CMK (cell line): Measurements from ENCODE around the gene C4BPB.
"Not testable (repeated sequence)": the region's sequence is repeated elsewhere in the genome, so short reads cannot be mapped to it uniquely, and the experiment has no call there.

Experiments used
- DNase-seq: peaks from one replicate; pipeline ENCODE4 v3.0.0-alpha.2; 2010; ENCODE audit warnings: low read depth

C4BPB gene, protein sequence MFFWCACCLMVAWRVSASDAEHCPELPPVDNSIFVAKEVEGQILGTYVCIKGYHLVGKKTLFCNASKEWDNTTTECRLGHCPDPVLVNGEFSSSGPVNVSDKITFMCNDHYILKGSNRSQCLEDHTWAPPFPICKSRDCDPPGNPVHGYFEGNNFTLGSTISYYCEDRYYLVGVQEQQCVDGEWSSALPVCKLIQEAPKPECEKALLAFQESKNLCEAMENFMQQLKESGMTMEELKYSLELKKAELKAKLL

DNA sequence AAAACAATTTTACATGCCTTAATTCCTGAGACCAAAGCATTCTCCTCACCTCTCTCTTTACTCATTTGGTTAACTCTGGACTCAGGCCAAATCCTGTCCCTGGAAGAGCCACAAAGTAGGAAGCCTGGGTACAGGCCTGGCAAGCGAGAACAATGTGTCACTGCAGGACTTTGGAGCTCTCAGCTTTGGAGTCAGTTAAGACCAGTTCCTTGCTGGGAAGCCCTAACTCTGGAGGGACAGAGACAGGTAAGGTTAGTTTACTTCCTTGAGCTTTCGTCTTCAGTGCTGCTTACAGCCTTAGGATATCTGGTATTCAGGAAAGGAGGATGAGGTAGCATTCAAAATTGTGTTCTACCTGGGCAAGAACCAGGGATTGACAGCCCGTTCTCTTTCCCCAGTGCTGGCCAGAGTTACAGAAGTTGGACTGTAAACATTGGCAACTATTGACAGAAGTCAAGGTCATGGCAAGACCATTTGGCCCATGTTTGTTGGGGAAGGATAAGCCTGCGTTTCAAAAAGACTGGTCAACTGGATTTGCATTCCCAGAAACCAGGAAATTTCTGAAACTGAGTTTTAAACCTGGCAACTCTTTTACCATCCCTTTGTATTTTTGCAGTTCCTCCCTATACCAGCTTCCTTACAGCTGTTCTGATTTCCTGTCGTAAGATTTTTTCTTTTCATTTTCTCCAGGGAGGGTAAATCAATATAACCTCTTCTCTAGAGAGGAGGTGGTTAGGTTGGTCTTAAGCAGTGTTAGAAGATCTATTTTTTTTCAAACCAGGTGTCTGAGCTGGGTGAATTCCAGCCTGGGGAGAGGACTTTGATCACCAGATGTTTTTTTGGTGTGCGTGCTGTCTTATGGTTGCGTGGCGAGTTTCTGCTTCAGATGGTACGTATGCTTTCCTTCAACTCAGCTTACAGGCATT is at the start of gene C4BPB:
Gene C4BPB (plus strand): TSS at position 160 of the 926 bp plus-strand sequence. CDS start 672 bp downstream, at position 832.
- no peak for DNase-seq

- no peak for DNase-seq
Measured at GRCh38 chr1:207039380-207040180, 49.1 kb upstream of the C4BPB start.

DNA sequence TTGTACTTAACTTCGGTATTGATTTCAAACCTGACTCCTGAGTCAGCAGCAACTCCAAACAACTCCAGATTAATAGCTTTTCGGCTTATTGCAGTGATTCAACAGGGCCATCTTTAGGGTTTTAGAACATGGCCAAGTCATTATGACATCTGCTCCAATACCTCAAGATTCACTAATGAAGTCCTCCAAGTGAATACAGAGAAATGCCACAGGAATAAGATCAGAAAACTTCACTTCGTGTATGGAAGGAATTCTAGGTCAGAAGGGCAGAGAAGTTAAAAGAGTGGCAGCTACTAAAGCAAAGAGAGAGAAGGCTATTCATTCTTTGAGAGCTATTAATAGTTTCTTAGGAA is 48.5 kb upstream of the C4BPB start:
- DNase-seq: no peak

GRCh38 chr1:207041397-207041796 is 47.3 kb upstream of the C4BPB start:
- not testable (repeated sequence) for DNase-seq

DNA sequence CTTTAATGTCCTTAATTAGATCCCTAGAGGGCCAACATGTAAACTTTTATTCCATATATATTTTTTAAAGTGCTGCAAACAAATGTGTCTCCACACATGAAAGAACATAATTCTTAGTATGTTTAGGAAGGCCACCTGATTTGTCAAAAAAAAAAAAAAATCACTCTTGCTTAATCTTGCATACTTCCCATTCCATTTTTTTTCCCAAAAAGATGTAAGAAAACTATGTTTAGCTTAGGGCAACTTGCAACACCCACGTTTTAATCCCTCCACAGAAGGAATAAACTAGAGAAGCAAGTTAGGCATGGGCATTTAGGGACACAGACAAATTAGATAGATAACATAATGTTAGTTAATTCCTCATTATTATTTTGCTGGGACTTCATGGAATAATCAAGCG is 43.2 kb upstream of the C4BPB start:
- DNase-seq: no peak

DNA sequence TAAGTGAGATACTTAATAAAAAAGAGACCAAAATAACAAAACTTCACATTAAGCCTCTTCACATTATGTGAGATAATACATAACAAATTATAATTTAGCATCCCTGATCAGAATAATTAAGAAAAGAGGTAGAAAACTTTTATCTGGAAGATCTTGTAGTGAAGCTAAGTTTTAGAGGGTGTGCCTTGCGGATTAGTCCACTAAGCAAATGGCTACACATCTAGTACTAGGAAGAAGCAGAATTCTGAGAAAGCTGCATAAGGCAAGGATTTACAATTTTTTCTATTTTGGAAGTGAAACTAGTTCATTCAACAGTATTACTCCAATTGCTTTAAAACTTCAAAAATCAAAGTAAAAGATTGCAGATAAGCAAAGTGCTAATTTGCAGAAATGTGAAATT is 41.2 kb upstream of the C4BPB start:
- no peak for DNase-seq

DNA sequence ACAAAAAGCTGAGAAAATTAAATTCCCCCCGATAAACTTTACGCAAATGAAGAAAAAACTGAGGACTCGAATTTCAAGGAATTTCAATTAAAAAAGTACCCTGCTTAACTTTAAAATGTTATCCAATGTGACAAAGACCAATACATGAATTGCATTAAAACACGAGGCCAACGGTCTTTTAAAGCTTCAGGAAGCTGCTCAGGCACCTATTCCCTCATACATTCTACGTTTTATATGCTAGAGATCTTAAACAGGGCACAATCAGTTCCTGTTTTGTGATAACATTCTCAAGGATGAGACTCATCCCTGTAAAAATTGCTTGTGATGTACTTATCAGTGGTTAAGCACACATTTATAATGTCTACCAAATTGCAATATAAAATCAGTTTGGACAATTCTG is 40.6 kb upstream of the C4BPB start:
- DNase-seq: no peak

- DNase-seq: no peak
Measured at GRCh38 chr1:207049054-207049453, 39.6 kb upstream of the C4BPB start.

- no peak for DNase-seq
Measured at GRCh38 chr1:207049514-207049913, 39.1 kb upstream of the C4BPB start.

- DNase-seq: peak; percentile 42
Measured at GRCh38 chr1:207049974-207050391, 38.7 kb upstream of the C4BPB start.

DNA sequence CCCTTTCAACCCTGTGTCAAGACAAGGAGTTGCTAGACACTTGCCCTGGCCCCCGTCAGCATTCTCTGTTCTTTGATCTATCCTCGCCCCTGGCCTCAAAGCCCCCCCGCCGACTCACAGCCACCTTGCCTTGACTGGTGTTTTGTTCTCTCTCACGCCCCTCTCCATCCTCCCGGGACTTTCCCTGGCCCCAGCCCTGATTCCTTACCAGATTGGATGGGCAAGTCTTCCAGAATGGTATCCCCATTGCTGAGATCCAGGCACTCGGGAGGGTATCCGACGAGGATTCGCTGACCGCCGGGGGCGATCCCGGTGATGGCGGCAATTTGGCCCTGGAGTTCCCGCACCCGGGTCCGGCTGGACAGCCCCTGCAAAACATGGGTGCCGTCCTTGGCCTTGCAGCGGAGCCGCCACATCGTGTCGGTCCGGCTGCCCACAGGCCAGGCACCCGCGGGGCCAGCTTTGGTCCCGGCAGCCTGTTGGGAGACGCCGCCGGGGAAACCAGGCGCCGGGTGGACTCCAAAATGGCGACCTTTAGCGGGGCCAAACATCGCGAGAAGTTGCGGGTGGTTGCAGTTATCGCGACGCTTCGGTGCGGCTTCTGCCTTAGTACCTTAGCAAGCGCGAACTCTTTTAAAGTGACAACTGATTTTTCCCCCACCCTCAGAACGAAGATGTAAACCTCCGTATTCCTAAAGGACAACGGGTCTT is 38.0 kb upstream of the C4BPB start:
- DNase-seq: peak; percentile 94

GRCh38 chr1:207051191-207051943 is 37.3 kb upstream of the C4BPB start, which contains the start of gene YOD1:
TSS of gene YOD1 (minus strand) at chr1:207051208. CDS start at chr1:207051030, 178 bp downstream.
- DNase-seq: no peak

DNA sequence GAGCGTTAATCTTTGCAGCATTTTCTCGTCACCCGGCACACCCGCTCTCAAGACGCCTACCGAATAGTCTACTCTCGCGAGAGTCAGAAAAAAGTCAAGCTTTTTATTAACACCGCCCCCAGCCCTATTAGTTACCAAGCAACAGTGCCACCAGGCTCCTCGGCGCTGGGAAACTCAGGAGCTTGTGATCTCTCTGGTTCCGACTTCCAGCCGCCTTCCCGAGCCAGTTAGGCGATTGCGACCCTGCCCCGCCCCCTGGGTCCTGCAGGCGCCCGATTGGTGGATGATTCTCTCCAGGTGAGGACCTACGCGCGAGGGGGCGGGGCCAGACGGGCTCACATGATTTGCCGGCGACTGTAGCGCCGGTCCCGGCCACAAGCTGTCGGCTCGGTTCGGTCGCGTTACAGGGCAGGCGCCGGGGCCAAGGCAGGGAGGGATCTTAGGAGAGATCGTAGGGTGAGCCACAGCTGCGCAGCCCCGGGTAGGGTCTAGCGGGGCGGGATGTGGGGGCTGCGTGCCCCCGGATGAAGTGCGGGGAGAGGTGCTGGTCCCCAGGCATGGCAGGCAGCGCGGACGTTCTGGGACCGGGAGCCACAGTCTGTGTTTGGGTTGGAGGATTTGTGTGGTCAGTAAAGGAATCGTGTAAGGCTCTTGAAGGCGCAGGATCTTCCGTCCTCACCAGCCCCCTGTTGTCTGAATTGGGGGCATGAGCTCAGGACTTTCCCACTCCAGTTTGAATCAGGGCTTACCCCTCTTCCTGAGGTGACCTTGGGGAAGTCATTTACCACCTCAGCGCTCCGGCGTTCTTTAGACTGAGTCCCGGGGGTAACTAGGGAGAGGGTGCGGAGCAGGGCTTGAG is 35.5 kb upstream of the C4BPB start, which contains the start of gene PFKFB2:
Gene PFKFB2 (plus strand): TSS at position 365 of the 859 bp plus-strand sequence. CDS start 1,443 bp downstream, outside the sequence.
- DNase-seq: peak; percentile 94

DNA sequence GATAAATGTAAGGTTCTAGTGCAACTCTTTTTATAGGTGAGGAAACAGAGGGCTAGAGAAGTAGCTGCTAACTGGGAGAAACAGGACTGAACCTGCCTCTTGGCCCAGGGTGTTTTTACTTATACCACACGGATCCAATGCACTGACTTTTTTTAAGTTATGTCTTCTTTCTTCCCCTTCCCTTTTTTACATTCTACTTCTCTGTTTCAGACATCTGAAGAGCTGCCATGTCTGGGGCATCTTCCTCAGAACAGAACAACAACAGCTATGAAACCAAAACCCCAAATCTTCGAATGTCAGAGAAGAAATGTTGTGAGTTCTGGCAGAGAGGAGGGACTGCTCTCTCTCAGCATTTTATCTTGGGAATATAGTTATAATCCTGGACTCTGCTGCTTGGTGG is 34.2 kb upstream of the C4BPB start:
- DNase-seq: no peak

GRCh38 chr1:207055386-207056001 is 33.2 kb upstream of the C4BPB start:
- DNase-seq: no peak

DNA sequence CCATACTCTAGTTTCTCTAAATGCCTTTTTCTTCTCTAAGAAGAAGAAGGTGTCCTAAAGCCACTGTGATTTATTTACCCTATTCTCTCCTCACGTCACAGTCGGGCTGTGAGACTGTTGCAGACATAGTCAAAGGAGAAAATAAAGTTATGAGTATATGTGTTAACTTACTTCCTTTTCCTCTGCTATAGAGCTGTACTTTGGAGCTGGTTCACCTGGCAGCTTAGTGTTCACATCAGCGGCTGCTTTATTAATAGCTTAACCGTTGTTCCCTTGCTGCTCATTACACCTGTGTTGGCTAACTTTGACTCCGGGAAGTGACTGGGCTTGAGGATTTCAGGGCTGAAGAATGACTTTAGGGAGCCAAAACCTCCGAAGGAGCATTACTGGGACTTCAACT is 32.0 kb upstream of the C4BPB start:
- DNase-seq: no peak

DNA sequence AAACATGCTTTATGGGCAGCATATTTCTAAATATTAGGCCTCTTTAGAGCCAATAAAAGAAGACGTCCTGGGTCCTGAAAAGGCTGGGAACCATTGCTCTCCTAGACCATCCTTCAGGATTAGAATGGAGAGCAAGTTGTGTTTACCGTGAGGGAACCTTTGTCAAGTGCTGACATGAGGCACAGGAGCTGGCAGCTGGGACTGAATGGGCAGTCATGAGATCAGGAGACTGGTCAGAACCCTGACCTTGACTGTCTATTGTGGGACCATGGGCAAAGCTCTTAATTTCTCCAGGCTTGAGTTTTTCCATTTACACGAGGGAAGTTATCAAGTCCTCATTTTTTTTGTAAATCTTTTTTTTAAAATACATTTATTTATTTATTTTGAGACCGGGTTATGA is 30.4 kb upstream of the C4BPB start:
- no peak for DNase-seq

- no peak for DNase-seq
Measured at GRCh38 chr1:207058878-207059867, 29.5 kb upstream of the C4BPB start.
